Measurements from ENCODE around the gene RNF220. TPM values are rescaled to one million over a fixed set of nuclear protein-coding genes. Genes with fewer than 3 reads are reported as not detected.

RNF220 gene
- total and polyA plus RNA-seq, 2 donors (not counting 3 experiments of a cell fraction or from before 2014, with no cell fraction given) = 62.7 to 66.6 TPM

- CTCF ChIA-PET = interaction anchor here (1.1 kb wide), 1 partner anchor 131 kb away, joined by 4 read pairs; no protein-coding TSS in a partner anchor
- Histone ChIP-seq H3K9me1 (replicated peaks; ENCODE audit: control insufficient read depth, extremely low read depth, insufficient read depth, low read length) (no peaks in the 10 kb centered on the region), H3K79me2 (ENCODE audit: control insufficient read depth, insufficient read depth, low read length) (no peaks in the 10 kb centered on the region), H3K4me3 (replicated peaks in 1 of 3; ENCODE audit: insufficient read depth in 1 of 3, low read depth in 1 of 3, low read length in 3 of 3) (no peak overlapping the region), H3K4me1 (ENCODE audit: control insufficient read depth, extremely low read depth, insufficient read depth, low read length) (no peaks in the 10 kb centered on the region), H3K27ac (ENCODE audit: insufficient read depth, low read depth, low read length) (no peak overlapping the region), H3K36me3 (ENCODE audit: control insufficient read depth in 2 of 2, extremely low read depth in 1 of 2, insufficient read depth in 2 of 2, low read length in 2 of 2) (no peaks in the 10 kb centered on the region), H4K20me1 (replicated peaks; ENCODE audit: control insufficient read depth, extremely low read depth, insufficient read depth, low read length) (no peaks in the 10 kb centered on the region), H3K9me3 (replicated peaks; ENCODE audit: control insufficient read depth, insufficient read depth, low read length) (no peaks in the 10 kb centered on the region), H3K27me3 (ENCODE audit: control insufficient read depth in 2 of 2, insufficient read depth in 2 of 2, low read length in 2 of 2) (peaks cover 5 to 17% of the 10 kb centered on the region in 2 experiments), H2AFZ (ENCODE audit: low read depth, low read length) (no peak overlapping the region), H3K4me2 (ENCODE audit: insufficient read depth, low read length) (no peak overlapping the region), H3K9ac (replicated peaks; ENCODE audit: extremely low read depth, insufficient read depth, low read length) (no peak overlapping the region)
- FAIRE-seq (no peak), DNase-seq (ENCODE audit: low read depth, low spot score) (no peak)
- intact Hi-C loops (cut with micrococcal nuclease) (no loop called here), dilution Hi-C loops (cut with MboI; ENCODE audit: extremely low pct_ligation_motif_present, low sequenced_read_pairs) (no loop called here)
- no peak for TF ChIP-seq GATA2 (IDR thresholded peaks at IDR 0.05; ENCODE audit: insufficient read depth, insufficient read length, low read depth, low read length)
- POLR2A ChIA-PET = interaction anchor here (0.5 kb wide), 1 partner anchor 43 kb away, joined by 3 read pairs; no protein-coding TSS in a partner anchor
- no TSS peak for BruUV-seq (replicated peaks)
Observed at GRCh38 chr1:44447051-44447810, 42.2 kb downstream of the RNF220 start.

GRCh38 chr1:44453798-44454349 is 48.8 kb downstream of the RNF220 start:
- H3K36me3 ChIP-seq (ENCODE audit: control insufficient read depth in 2 of 2, extremely low read depth in 1 of 2, insufficient read depth in 2 of 2, low read length in 2 of 2) = no peaks in the 10 kb centered on the region
- no peak overlapping the region for H2AFZ ChIP-seq (ENCODE audit: low read depth, low read length)
- intact Hi-C loops (cut with micrococcal nuclease) = no loop called here
- no peaks in the 10 kb centered on the region for H3K4me1 ChIP-seq (ENCODE audit: control insufficient read depth, extremely low read depth, insufficient read depth, low read length)
- no peak overlapping the region for H3K27ac ChIP-seq (ENCODE audit: insufficient read depth, low read depth, low read length)
- no peak overlapping the region for H3K9ac ChIP-seq (replicated peaks; ENCODE audit: extremely low read depth, insufficient read depth, low read length)
- ChIA-PET CTCF (no interaction called here), POLR2A (no interaction called here)
- no peak overlapping the region for H3K4me2 ChIP-seq (ENCODE audit: insufficient read depth, low read length)
- DNase-seq (ENCODE audit: low read depth, low spot score) (no peak), FAIRE-seq (no peak)
- no peak overlapping the region for H3K4me3 ChIP-seq (replicated peaks in 1 of 3; ENCODE audit: insufficient read depth in 1 of 3, low read depth in 1 of 3, low read length in 3 of 3)
- H3K79me2 ChIP-seq (ENCODE audit: control insufficient read depth, insufficient read depth, low read length) = no peaks in the 10 kb centered on the region
- H4K20me1 ChIP-seq (replicated peaks; ENCODE audit: control insufficient read depth, extremely low read depth, insufficient read depth, low read length) = no peaks in the 10 kb centered on the region
- peaks cover 12 to 38% of the 10 kb centered on the region in 2 experiments for H3K27me3 ChIP-seq (ENCODE audit: control insufficient read depth in 2 of 2, insufficient read depth in 2 of 2, low read length in 2 of 2)
- dilution Hi-C loops (cut with MboI; ENCODE audit: extremely low pct_ligation_motif_present, low sequenced_read_pairs) = no loop called here
- TF ChIP-seq EZH2 (IDR thresholded peaks at IDR 0.05; ENCODE audit: borderline replicate concordance, low read depth, low read length, severe bottlenecking) (no peak), POLR2A (IDR thresholded peaks at IDR 0.05; ENCODE audit: low read depth, low read length) (no peak), FOS (IDR thresholded peaks at IDR 0.05; ENCODE audit: borderline replicate concordance, insufficient read depth, low read length) (no peak), MAX (IDR thresholded peaks at IDR 0.05; ENCODE audit: insufficient read depth, insufficient read length) (no peak), MYC (IDR thresholded peaks at IDR 0.05; ENCODE audit: low read depth, low read length) (no peak), JUN (IDR thresholded peaks at IDR 0.05; ENCODE audit: borderline replicate concordance, insufficient read depth, insufficient read length, low read depth) (no peak), CTCF (IDR thresholded peaks at IDR 0.05; ENCODE audit: extremely low read depth in 1 of 2, insufficient read depth in 1 of 2, low read depth in 1 of 2, low read length in 2 of 2) (no peak), GATA2 (IDR thresholded peaks at IDR 0.05; ENCODE audit: insufficient read depth, insufficient read length, low read depth, low read length) (no peak), POLR2AphosphoS5 (IDR thresholded peaks at IDR 0.05; ENCODE audit: insufficient read depth, low read depth, low read length) (no peak)
- H3K9me1 ChIP-seq (replicated peaks; ENCODE audit: control insufficient read depth, extremely low read depth, insufficient read depth, low read length) = no peaks in the 10 kb centered on the region
- no peaks in the 10 kb centered on the region for H3K9me3 ChIP-seq (replicated peaks; ENCODE audit: control insufficient read depth, insufficient read depth, low read length)
- no TSS peak for BruUV-seq (replicated peaks)
